Measurements from ENCODE around the gene NHLH1. TPM values are rescaled to one million over a fixed set of nuclear protein-coding genes. Genes with fewer than 3 reads are reported as not detected.

Gene NHLH1
- total and polyA plus RNA-seq, 3 donors from 2014 or later: 0.20 to 0.63 (median 0.37) TPM

DNA sequence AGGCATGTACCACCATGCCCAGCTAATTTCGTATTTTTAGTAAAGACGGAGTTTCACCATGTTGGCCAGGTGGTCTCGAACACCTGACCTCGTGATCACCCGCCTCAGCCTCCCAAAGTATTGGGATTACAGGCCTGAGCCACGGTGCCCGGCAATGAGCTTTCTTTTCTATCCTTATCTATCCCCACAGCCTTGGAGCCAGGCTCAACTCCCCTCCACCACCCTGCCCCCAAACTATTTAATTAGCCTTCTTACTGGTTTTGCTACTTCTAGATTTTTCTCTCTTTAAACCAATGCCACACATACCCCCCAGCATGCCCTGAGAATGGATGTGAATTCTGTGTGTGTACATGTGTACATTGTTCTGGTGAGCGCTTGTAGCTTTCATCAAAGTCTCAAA lies 27.8 kb downstream of the NHLH1 start:
- no peaks in the 10 kb centered on the region for H3K4me1 ChIP-seq
- no peaks in the 10 kb centered on the region for H3K27me3 ChIP-seq
- no peak overlapping the region for H3K27ac ChIP-seq
- H3K4me3 ChIP-seq: no peak overlapping the region
- no peak for DNase-seq
- TF ChIP-seq POLR2A (IDR thresholded peaks at IDR 0.05): no peak
- TF ChIP-seq, protein P1, sequence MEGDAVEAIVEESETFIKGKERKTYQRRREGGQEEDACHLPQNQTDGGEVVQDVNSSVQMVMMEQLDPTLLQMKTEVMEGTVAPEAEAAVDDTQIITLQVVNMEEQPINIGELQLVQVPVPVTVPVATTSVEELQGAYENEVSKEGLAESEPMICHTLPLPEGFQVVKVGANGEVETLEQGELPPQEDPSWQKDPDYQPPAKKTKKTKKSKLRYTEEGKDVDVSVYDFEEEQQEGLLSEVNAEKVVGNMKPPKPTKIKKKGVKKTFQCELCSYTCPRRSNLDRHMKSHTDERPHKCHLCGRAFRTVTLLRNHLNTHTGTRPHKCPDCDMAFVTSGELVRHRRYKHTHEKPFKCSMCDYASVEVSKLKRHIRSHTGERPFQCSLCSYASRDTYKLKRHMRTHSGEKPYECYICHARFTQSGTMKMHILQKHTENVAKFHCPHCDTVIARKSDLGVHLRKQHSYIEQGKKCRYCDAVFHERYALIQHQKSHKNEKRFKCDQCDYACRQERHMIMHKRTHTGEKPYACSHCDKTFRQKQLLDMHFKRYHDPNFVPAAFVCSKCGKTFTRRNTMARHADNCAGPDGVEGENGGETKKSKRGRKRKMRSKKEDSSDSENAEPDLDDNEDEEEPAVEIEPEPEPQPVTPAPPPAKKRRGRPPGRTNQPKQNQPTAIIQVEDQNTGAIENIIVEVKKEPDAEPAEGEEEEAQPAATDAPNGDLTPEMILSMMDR (IDR thresholded peaks at IDR 0.05): no peak
- no peaks in the 10 kb centered on the region for H3K36me3 ChIP-seq (ENCODE audit: low read depth, missing control alignments)
- no peaks in the 10 kb centered on the region for H3K9me3 ChIP-seq
- intact Hi-C loops (cut with DNase I; ENCODE audit: low total_unique reads): no loop called here
- WGBS, 2 donors: 88 to 93% methylated on average over 8 of the region's 8 CpGs

DNA sequence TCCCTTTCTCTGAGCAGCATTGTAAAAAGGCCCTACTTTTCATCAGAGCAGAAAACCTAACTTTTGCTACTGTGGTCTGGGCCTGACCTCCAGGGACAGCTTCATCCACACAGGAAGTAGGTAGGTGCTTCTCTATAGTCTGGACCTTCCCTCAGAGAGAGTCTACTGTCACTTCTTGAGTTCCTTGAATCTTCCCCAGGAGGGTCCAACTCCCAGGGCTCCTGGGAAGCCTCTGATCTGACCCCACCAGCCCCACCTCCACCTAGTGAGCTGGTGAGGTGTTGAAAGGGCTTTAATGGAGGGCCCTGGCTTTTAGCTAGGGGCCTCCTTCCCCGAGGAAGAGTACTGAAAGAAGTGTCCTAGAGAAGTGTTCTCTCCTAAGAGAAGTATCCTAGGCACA lies 30.8 kb downstream of the NHLH1 start:
- DNase-seq: no peak
- no peak overlapping the region for H3K27ac ChIP-seq
- H3K9me3 ChIP-seq: no peaks in the 10 kb centered on the region
- no peaks in the 10 kb centered on the region for H3K36me3 ChIP-seq (ENCODE audit: low read depth, missing control alignments)
- H3K4me3 ChIP-seq: no peak overlapping the region
- no peak for TF ChIP-seq POLR2A (IDR thresholded peaks at IDR 0.05)
- TF ChIP-seq, protein P1 (IDR thresholded peaks at IDR 0.05): no peak
- WGBS, 2 donors: 50 to 68% methylated on average over 1 of the region's 1 CpG
- H3K4me1 ChIP-seq: peaks cover 11% of the 10 kb centered on the region
- no peaks in the 10 kb centered on the region for H3K27me3 ChIP-seq
- intact Hi-C loops (cut with DNase I; ENCODE audit: low total_unique reads): no loop called here

DNA sequence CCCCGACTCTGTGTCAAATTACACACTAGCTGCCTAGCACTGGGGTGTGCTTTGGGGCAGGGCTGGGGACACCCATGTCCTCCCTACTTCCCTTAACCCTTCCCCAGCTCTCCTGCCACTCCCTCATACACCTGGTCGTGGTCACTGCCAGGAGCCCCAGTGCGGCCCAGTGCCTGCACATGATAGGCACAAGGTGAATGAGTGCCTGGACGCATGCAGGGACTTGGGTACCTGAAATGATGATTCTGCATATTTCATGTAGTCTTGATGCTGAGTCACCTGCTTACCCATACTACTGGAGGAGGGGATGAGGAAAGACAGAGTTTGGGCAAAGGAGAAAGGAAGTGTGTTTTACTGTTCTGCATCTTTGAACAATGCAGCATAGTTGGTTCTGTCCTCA lies 32.0 kb downstream of the NHLH1 start:
- H3K9me3 ChIP-seq: no peaks in the 10 kb centered on the region
- H3K27me3 ChIP-seq: no peaks in the 10 kb centered on the region
- no peak for TF ChIP-seq POLR2A (IDR thresholded peaks at IDR 0.05)
- H3K4me3 ChIP-seq: no peak overlapping the region
- H3K27ac ChIP-seq: no peak overlapping the region
- DNase-seq: no peak
- 73 to 83% methylated on average over 4 of the region's 4 CpGs for WGBS, 2 donors
- intact Hi-C loops (cut with DNase I; ENCODE audit: low total_unique reads): no loop called here
- H3K36me3 ChIP-seq (ENCODE audit: low read depth, missing control alignments): no peaks in the 10 kb centered on the region
- H3K4me1 ChIP-seq: peaks cover 11% of the 10 kb centered on the region

DNA sequence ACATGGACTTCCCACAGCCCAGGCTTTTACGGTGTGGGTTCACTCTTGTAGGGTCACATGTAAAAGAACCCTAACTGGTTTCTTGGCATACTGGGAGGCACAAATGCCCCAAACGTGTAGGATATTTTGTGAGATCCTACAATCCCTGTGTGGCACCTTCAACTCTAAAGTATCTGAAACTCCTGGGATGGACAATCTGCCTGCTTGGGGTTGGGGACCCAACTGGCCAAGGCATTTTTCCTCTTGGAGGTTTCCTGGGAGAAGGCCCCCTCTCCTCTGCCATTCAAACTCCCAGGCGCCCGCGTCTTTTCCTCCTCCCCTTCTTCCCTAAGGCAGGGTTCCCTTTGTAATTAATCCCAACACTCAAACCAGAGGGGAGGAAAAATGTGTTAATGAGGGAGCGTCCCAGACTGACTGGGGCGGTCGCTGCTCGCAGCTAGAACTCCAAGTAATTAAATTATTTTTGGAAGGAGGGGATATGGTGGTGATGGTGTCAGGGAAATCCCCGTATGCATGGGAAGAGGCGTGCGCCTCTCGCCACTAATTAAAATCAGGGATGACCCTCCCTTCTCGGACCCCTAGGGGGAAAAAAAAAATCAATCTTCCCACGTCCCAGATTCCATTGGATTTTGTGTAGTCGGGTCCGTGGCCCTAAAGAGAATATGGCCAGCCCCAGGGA lies 32.8 kb downstream of the NHLH1 start:
- intact Hi-C loops (cut with DNase I; ENCODE audit: low total_unique reads): no loop called here
- Histone ChIP-seq H3K36me3 (ENCODE audit: low read depth, missing control alignments) (no peaks in the 10 kb centered on the region), H3K9me3 (no peaks in the 10 kb centered on the region), H3K27me3 (no peaks in the 10 kb centered on the region), H3K4me1 (peaks cover 11% of the 10 kb centered on the region), H3K4me3 (peak overlapping the region; percentile 74 to 85), H3K27ac (peak overlapping the region in 1 of 2 donors; percentile 37)
- TF ChIP-seq, protein P1 (IDR thresholded peaks at IDR 0.05): peak in 1 of 3 experiments; percentile 29
- TF ChIP-seq POLR2A (IDR thresholded peaks at IDR 0.05): no peak
- no peak for DNase-seq
- WGBS, 2 donors: 27 to 35% methylated on average over 16 to 17 of the region's 17 CpGs

DNA sequence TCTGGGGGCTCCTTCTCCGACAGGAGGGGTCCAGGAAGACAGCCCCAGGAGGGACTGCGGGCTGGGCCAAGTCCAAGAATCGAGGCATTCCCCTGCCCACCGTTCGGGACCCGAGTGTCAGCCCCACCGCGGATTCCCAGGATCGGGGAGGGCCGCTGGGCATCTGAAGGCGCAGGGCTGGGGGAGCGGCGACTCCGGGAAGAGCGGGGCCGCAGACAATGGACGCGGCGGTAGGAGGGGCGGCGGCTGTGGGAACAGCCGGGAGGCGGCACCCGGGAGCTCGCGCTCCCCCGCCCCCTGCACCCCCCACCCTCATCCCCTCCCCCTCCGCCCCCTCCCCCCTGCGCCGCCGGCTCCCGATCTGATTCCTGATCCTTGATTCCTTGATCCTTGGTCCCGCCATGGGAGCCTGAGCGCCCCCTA lies 33.4 kb downstream of the NHLH1 start, which contains the start of gene VANGL2:
Gene VANGL2 (plus strand): TSS at position 342 of the 423 bp plus-strand sequence. CDS start 15,274 bp downstream, outside the sequence.
- intact Hi-C loops (cut with DNase I; ENCODE audit: low total_unique reads): no loop called here
- WGBS, 2 donors: 0 to 2% methylated on average over 7 to 21 of the region's 34 CpGs
- no peak for TF ChIP-seq POLR2A (IDR thresholded peaks at IDR 0.05)
- TF ChIP-seq, protein P1 (IDR thresholded peaks at IDR 0.05): no peak

More for the DNA sequence above, 33.4 kb downstream of the NHLH1 start, which contains the start of gene VANGL2:
- H3K27ac ChIP-seq: peak within 1 kb of the TSS; percentile 10 to 37
- H3K4me3 ChIP-seq: peak within 1 kb of the TSS; percentile 74 to 85
- no peaks in the 10 kb centered on the region for H3K9me3 ChIP-seq
- no peaks in the 10 kb centered on the region for H3K36me3 ChIP-seq (ENCODE audit: low read depth, missing control alignments)
- DNase-seq: peak; percentile 84
- no peaks in the 10 kb centered on the region for H3K27me3 ChIP-seq
- H3K4me1 ChIP-seq: peaks cover 11% of the 10 kb centered on the region

All from testis (tissue), 3 donors.